GM19463 (cell line): ENCODE measurements around the gene GH1.
"Not testable (repeated sequence)": the region's sequence is repeated elsewhere in the genome, so short reads cannot be mapped to it uniquely, and the experiment has no call there.

Source experiments
- ATAC-seq: cut with Tn5 transposase; IDR thresholded peaks from one replicate; pipeline ENCODE4 v1.9.1; 2021; ENCODE audit warnings: mild to moderate bottlenecking, moderate library complexity; ENCODE audit not compliant: unreplicated experiment

Gene GH1

DNA sequence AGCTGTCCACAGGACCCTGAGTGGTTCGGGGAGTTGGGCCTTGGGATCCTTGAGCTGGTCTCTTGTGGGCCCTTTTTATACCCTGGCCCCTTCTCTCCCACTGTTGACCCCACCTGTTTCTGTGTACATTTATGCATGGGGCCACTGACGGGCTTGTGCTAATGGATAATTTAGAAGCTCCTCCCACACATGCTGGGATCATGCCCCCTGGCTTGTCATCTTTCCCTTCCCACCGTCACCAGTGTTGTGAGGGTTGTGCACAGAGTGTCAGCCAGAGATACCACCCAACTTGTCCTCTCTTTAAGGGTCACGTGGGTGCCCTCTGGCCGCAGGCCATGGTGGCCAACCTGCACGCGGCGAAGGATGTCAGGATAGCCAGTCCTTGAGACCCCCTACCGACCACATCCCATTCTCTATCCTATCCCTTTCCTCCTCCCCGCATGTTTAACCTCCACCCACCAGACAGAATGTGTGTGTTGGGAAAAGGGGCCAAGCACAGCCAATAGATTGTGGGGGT lies at the start of gene GH1:
Gene GH1, minus strand, starts transcription at position 51 of the 517 bp plus-strand sequence. CDS start 63 bp downstream, outside the sequence.
- ATAC-seq: not testable (repeated sequence)

DNA sequence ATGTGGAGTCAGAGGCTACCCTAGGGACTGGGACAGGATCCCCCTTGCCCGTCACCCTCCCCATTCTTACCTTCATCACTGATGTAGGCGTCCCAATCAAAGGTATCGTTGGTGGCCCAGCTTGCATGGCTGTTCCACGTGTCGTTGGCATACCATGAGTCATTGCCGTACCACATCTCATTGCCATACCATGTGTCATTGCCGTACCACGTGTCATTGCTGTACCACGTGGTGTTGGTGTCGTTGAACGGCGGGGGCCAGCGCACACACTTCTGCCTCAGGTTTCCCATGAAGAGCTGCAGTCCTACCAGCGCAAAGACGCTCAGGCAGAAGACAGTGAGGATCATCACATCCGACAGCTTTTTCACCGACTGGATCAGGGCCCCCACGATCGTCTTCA lies 49.3 kb upstream of the GH1 start:
- ATAC-seq: no peak

- ATAC-seq: no peak
Measured at GRCh38 chr17:63966646-63967264, 48.1 kb upstream of the GH1 start.

GRCh38 chr17:63963123-63963522 lies 44.5 kb upstream of the GH1 start:
- ATAC-seq: no peak

- ATAC-seq: no peak
Measured at GRCh38 chr17:63962298-63962744, 43.7 kb upstream of the GH1 start.

DNA sequence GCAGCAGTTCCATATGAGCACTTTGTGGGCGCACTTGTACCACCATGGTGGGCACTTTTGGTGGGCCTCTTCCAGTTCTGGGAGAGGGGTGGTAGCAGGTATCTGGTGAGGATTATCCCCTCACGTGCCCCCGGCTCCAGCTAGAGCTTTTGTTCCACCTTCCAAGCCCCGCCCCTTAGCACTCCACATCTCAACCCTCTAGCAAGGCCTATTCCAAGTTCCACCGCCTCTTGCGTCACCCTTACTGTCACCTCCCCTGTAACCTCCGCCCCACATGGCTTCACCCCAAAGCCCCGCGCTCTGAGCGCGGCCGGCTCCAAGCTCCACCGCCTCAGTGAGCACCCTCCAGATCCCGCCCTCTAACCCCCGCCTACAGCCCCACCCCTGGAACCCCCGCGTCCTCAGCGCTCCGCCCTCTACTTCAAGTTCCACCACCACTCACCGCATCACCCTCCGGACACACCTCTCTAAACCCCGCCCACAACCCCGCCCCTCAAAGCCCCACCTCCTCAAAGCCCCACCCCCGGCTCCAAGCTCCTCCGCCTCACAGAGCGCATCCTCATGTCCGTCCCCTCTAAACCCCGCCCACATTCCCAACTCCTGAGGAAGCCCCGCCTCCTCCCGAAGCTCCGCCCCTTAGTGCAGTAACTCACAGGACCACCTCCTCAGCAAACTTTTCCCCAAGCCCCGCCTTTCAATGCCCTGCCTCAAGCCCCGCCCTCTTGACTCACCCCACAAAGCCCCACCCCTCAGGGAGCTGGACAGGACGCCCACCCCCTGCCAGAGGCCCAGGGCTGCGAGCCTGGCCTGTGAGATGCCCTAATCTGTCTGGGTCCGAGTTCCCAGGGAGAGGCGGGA lies 42.9 kb upstream of the GH1 start:
- ATAC-seq: no peak

GRCh38 chr17:63960430-63960829 lies 41.8 kb upstream of the GH1 start:
- no peak for ATAC-seq

DNA sequence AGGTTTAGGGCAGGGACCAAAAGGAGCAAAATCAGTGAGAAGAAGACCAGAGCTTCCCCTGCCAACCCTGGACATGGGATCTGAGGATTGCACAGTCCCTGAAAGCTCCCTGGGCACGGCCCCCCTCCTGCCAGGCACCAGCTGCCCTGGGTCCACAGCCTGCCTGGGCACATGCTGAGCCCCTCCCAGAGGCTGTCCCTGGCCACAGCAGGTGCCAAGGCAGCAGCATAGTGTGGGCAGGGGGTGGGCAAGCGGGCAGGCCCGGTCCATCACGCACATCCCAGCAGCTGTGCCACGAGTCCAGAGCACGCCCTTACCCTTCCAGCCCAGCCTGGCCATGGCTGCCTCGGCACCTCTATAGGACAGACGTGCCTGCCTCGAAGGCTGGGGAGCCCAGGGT lies 41.4 kb upstream of the GH1 start:
- no peak for ATAC-seq

GRCh38 chr17:63956296-63956920 lies 37.8 kb upstream of the GH1 start:
- ATAC-seq: no peak

- ATAC-seq: no peak
Measured at GRCh38 chr17:63955791-63956190, 37.2 kb upstream of the GH1 start.

- no peak for ATAC-seq
Measured at GRCh38 chr17:63955232-63955631, 36.6 kb upstream of the GH1 start.

- no peak for ATAC-seq
Measured at GRCh38 chr17:63954402-63955063, 35.9 kb upstream of the GH1 start.

DNA sequence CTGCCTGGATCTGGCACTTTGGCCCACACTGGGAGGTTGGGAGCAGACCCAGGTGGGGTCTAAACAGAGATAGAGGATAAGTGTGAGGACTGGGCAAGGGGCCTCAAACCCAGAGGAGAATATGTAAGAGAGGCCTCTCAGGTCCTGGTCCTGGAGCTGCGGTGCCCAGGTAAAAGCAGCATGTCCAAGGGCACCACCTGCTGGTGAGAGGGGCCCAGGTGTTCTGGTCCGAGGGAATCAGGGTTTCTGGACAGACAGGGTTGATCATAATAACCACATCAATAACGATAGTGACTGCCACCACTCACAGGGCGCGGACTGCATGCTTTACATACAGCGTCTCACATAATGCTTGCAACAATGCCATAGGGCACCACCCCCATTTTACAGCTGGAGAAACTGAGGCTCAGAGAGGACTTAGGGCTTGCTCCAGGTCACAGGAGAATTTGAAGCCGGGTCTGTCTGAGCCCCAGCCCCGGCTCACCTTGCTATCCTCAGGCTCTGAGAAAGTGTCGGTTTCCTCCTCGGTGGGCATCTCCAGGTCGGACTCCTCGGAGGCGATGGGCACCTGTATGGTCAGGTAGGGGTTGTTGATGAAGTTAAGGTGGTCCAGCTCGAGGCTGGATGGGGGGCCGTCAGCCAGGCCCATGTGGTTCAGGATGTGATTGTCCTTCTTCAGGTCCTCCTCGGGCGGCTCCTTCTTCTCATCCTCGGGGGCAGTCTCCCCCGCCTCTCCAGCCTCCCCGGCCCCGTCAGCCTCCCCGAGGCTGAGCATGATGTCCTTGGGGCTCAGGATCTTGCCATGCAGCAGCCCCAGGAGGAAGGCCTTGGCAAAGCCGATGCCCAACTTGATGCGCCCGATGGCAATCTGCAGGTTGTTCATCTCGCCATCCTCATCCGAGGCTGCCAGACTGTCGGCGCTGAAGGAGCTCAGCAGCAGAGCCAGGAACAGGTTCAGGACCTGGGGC lies 32.6 kb upstream of the GH1 start:
- no peak for ATAC-seq

GRCh38 chr17:63949576-63950250 lies 31.1 kb upstream of the GH1 start:
- no peak for ATAC-seq

- no peak for ATAC-seq
Measured at GRCh38 chr17:63948521-63948920, 29.9 kb upstream of the GH1 start.

- no peak for ATAC-seq
Measured at GRCh38 chr17:63947711-63948330, 29.2 kb upstream of the GH1 start.

GRCh38 chr17:63946440-63947363 lies 28.1 kb upstream of the GH1 start:
- ATAC-seq: peak; percentile 49
